CD8-positive, alpha-beta memory T cell (primary cell): Measurements from ENCODE around the gene POPDC2. TPM values are rescaled to one million over a fixed set of nuclear protein-coding genes. Genes with fewer than 3 reads are reported as not detected.
A peak's percentile ranks its signal among the peaks of the same experiment; 100 is the strongest.

Experiments used
- CTCF ChIA-PET: fragments of 350-600 bp; sonication (Branson Sonifier 250); formaldehyde crosslinking; loops from one replicate; lab custom pipeline; 2021; ENCODE audit warnings: antibody characterized with exemption; lab: Charles Lee
- POLR2A ChIA-PET: fragments of 350-600 bp; sonication (Branson Sonifier 250); formaldehyde crosslinking; loops from one replicate; lab custom pipeline; 2021; ENCODE audit warnings: antibody characterized with exemption; lab: Charles Lee
- DNase-seq, 5 donors: peaks; one replicate each; pipeline versions ENCODE4 v3.0.0 to v3.0.0-alpha.2; 2020 to 2022; ENCODE audit warnings: mixed read lengths in 1 of 5
- H3K27ac ChIP-seq: one replicate; pipeline ENCODE4 v1.7.0; 2013; ENCODE audit warnings: low read depth, mild to moderate bottlenecking, low read length, moderate library complexity
- H3K27me3 ChIP-seq: 2 replicates; pipeline ENCODE4 v1.7.0; 2013; ENCODE audit warnings: low read length, mild to moderate bottlenecking; ENCODE audit not compliant: insufficient read depth, poor library complexity, severe bottlenecking
- H3K36me3 ChIP-seq: 2 replicates; pipeline ENCODE4 v1.7.0; 2013; ENCODE audit warnings: mild to moderate bottlenecking, low read length, moderate library complexity; ENCODE audit not compliant: insufficient read depth
- H3K4me1 ChIP-seq: 2 replicates; pipeline ENCODE4 v1.7.0; 2013; ENCODE audit warnings: mild to moderate bottlenecking, low read length, moderate library complexity; ENCODE audit not compliant: insufficient read depth
- H3K4me3 ChIP-seq: 2 replicates; pipeline ENCODE4 v1.7.0; 2013; ENCODE audit warnings: mild to moderate bottlenecking, low read length
- H3K9me3 ChIP-seq: 2 replicates; pipeline ENCODE4 v1.7.0; 2013; ENCODE audit warnings: mild to moderate bottlenecking, low read length
- H3K27ac Mint-ChIP-seq, 8 donors: one replicate each; pipeline ENCODE4 v1.8.0; 2020 to 2021; ENCODE audit warnings: mixed read lengths in 8 of 8, mild to moderate bottlenecking in 6 of 8, inconsistent platforms in 3 of 8, moderate library complexity in 3 of 8
- H3K27me3 Mint-ChIP-seq, 2 donors: one replicate each; pipeline ENCODE4 v1.8.0; 2020 to 2021; ENCODE audit warnings: mixed read lengths in 2 of 2, mild to moderate bottlenecking in 1 of 2, moderate library complexity in 1 of 2
- H3K36me3 Mint-ChIP-seq, 3 donors: one replicate each; pipeline ENCODE4 v1.8.0; 2020 to 2021; ENCODE audit warnings: mixed read lengths in 3 of 3, inconsistent platforms in 1 of 3, mild to moderate bottlenecking in 1 of 3
- H3K4me1 Mint-ChIP-seq, 3 donors: one replicate each; pipeline ENCODE4 v1.8.0; 2020 to 2021; ENCODE audit warnings: mixed read lengths in 3 of 3, inconsistent platforms in 1 of 3, mild to moderate bottlenecking in 1 of 3
- H3K4me3 Mint-ChIP-seq, 7 donors: one replicate each; pipeline ENCODE4 v1.8.0; 2020 to 2021; ENCODE audit warnings: mixed read lengths in 7 of 7, mild to moderate bottlenecking in 6 of 7, moderate library complexity in 4 of 7, inconsistent platforms in 2 of 7
- H3K9me3 Mint-ChIP-seq, 5 donors: one replicate each; pipeline ENCODE4 v1.8.0; 2020 to 2022; ENCODE audit warnings: mixed read lengths in 5 of 5, mild to moderate bottlenecking in 3 of 5, moderate library complexity in 2 of 5, inconsistent platforms in 1 of 5
- polyA plus RNA-seq: library from polyadenylated mRNA; unstranded; fragments of 300-500 nt; fragmentation: Illumina TruSeq; gene quantifications from one replicate; pipeline ENCODE4 v1.2.3, GENCODE V29; 2021
- total RNA-seq, 2 experiments: library from RNA; stranded (reverse); gene quantifications; one replicate each; pipeline ENCODE4 v1.2.3, GENCODE V29; 2021

Gene POPDC2
- total and polyA plus RNA-seq, 3 experiments from 2014 or later, result 2.0 to 3.2 (median 2.2) TPM

GRCh38 chr3:119664850-119665379, 4.5 kb upstream of the POPDC2 start:
- CTCF ChIA-PET, result no interaction called here
- POLR2A ChIA-PET, result no interaction called here
- no peaks in the 10 kb centered on the region for H3K9me3 ChIP-seq
- Mint-ChIP-seq H3K9me3 (no peaks in the 10 kb centered on the region), H3K27me3 (peaks cover 0 to 1% of the 10 kb centered on the region in 2 donors), H3K4me1 (peaks cover 0 to 2% (median 2%) of the 10 kb centered on the region in 3 donors), H3K4me3 (no peak overlapping the region), H3K27ac (peak overlapping the region in 4 of 8 donors; percentile 50 to 60 (median 51)), H3K36me3 (peaks cover 0 to 30% (median 3%) of the 10 kb centered on the region in 3 donors)
- peaks cover 4% of the 10 kb centered on the region for H3K36me3 ChIP-seq
- H3K27ac ChIP-seq, result no peak overlapping the region
- H3K27me3 ChIP-seq, result no peaks in the 10 kb centered on the region
- H3K4me3 ChIP-seq, result no peak overlapping the region
- no peaks in the 10 kb centered on the region for H3K4me1 ChIP-seq
- no peak for DNase-seq

- Histone ChIP-seq H3K4me3 (no peak overlapping the region), H3K27me3 (no peaks in the 10 kb centered on the region), H3K36me3 (peaks cover 4% of the 10 kb centered on the region), H3K4me1 (no peaks in the 10 kb centered on the region), H3K27ac (no peak overlapping the region), H3K9me3 (no peaks in the 10 kb centered on the region)
- H3K36me3 Mint-ChIP-seq, result peaks cover under 1 to 30% (median 4%) of the 10 kb centered on the region in 3 donors
- peaks cover 0 to 1% of the 10 kb centered on the region in 2 donors for H3K27me3 Mint-ChIP-seq
- H3K27ac Mint-ChIP-seq, result peak overlapping the region in 1 of 8 donors; percentile 62
- ChIA-PET CTCF (no interaction called here), POLR2A (no interaction called here)
- peaks cover 0 to 2% (median 0%) of the 10 kb centered on the region in 3 donors for H3K4me1 Mint-ChIP-seq
- no peak for DNase-seq
- H3K9me3 Mint-ChIP-seq, result no peaks in the 10 kb centered on the region
- H3K4me3 Mint-ChIP-seq, result no peak overlapping the region
These were observed 4.0 kb upstream of the POPDC2 start for GRCh38 chr3:119664370-119664769.

GRCh38 chr3:119663885-119664284, 3.5 kb upstream of the POPDC2 start:
- Mint-ChIP-seq H3K4me3 (no peak overlapping the region), H3K4me1 (peaks cover 0 to 2% (median 0%) of the 10 kb centered on the region in 3 donors), H3K9me3 (no peaks in the 10 kb centered on the region), H3K27ac (peak overlapping the region in 4 of 8 donors; percentile 5 to 83 (median 58)), H3K36me3 (peaks cover 0 to 27% (median 5%) of the 10 kb centered on the region in 3 donors), H3K27me3 (peaks cover 0 to 1% of the 10 kb centered on the region in 2 donors)
- H3K27me3 ChIP-seq, result no peaks in the 10 kb centered on the region
- H3K9me3 ChIP-seq, result no peaks in the 10 kb centered on the region
- H3K27ac ChIP-seq, result no peak overlapping the region
- H3K36me3 ChIP-seq, result peaks cover 4% of the 10 kb centered on the region
- H3K4me1 ChIP-seq, result no peaks in the 10 kb centered on the region
- ChIA-PET POLR2A (no interaction called here), CTCF (no interaction called here)
- no peak overlapping the region for H3K4me3 ChIP-seq
- no peak for DNase-seq

GRCh38 chr3:119662604-119663373, 2.4 kb upstream of the POPDC2 start:
- Mint-ChIP-seq H3K4me3 (no peak overlapping the region), H3K4me1 (peaks cover 0 to 2% (median 0%) of the 10 kb centered on the region in 3 donors), H3K36me3 (peaks cover 0 to 25% (median 5%) of the 10 kb centered on the region in 3 donors), H3K27ac (peak overlapping the region in 5 of 8 donors; percentile 29 to 82 (median 61)), H3K27me3 (peaks cover 0 to 1% of the 10 kb centered on the region in 2 donors), H3K9me3 (no peaks in the 10 kb centered on the region)
- Histone ChIP-seq H3K9me3 (no peaks in the 10 kb centered on the region), H3K36me3 (no peaks in the 10 kb centered on the region), H3K4me3 (no peak overlapping the region), H3K4me1 (no peaks in the 10 kb centered on the region), H3K27me3 (no peaks in the 10 kb centered on the region), H3K27ac (no peak overlapping the region)
- ChIA-PET CTCF (no interaction called here), POLR2A (no interaction called here)
- no peak for DNase-seq

- H3K27ac Mint-ChIP-seq, result no peak overlapping the region
- H3K4me1 Mint-ChIP-seq, result no peaks in the 10 kb centered on the region
- ChIA-PET POLR2A (no interaction called here), CTCF (no interaction called here)
- H3K27me3 ChIP-seq, result no peaks in the 10 kb centered on the region
- H3K9me3 Mint-ChIP-seq, result no peaks in the 10 kb centered on the region
- no peaks in the 10 kb centered on the region for H3K4me1 ChIP-seq
- no peak for DNase-seq
- no peaks in the 10 kb centered on the region for H3K9me3 ChIP-seq
- peaks cover 8 to 20% (median 13%) of the 10 kb centered on the region in 3 donors for H3K36me3 Mint-ChIP-seq
- H3K27ac ChIP-seq, result no peak overlapping the region
- H3K4me3 ChIP-seq, result no peak overlapping the region
- H3K4me3 Mint-ChIP-seq, result no peak overlapping the region
- H3K27me3 Mint-ChIP-seq, result peaks cover 0 to 1% of the 10 kb centered on the region in 2 donors
- H3K36me3 ChIP-seq, result no peaks in the 10 kb centered on the region
These were observed 640 bp downstream of the POPDC2 start for GRCh38 chr3:119659606-119660291.

- Mint-ChIP-seq H3K9me3 (no peaks in the 10 kb centered on the region), H3K4me1 (no peaks in the 10 kb centered on the region), H3K4me3 (no peak overlapping the region), H3K27me3 (peaks cover 0 to 1% of the 10 kb centered on the region in 2 donors), H3K36me3 (peaks cover 8 to 21% (median 13%) of the 10 kb centered on the region in 3 donors), H3K27ac (no peak overlapping the region)
- POLR2A ChIA-PET, result interaction anchor here (0.7 kb wide), 1 partner anchor 160 kb away, joined by 8 read pairs; no protein-coding TSS in a partner anchor
- H3K27ac ChIP-seq, result no peak overlapping the region
- CTCF ChIA-PET, result no interaction called here
- H3K36me3 ChIP-seq, result no peaks in the 10 kb centered on the region
- no peaks in the 10 kb centered on the region for H3K27me3 ChIP-seq
- DNase-seq, result no peak
- H3K4me1 ChIP-seq, result no peaks in the 10 kb centered on the region
- H3K9me3 ChIP-seq, result no peaks in the 10 kb centered on the region
- no peak overlapping the region for H3K4me3 ChIP-seq
These were observed 1.4 kb downstream of the POPDC2 start for GRCh38 chr3:119658994-119659393.

GRCh38 chr3:119657887-119658702, 2.3 kb downstream of the POPDC2 start:
- Mint-ChIP-seq H3K4me3 (no peak overlapping the region), H3K27me3 (peaks cover 0 to 1% of the 10 kb centered on the region in 2 donors), H3K36me3 (peaks cover 8 to 21% (median 13%) of the 10 kb centered on the region in 3 donors), H3K27ac (peak overlapping the region in 1 of 8 donors; percentile 14), H3K9me3 (no peaks in the 10 kb centered on the region), H3K4me1 (no peaks in the 10 kb centered on the region)
- no peaks in the 10 kb centered on the region for H3K36me3 ChIP-seq
- no peaks in the 10 kb centered on the region for H3K9me3 ChIP-seq
- no peak overlapping the region for H3K27ac ChIP-seq
- CTCF ChIA-PET, result no interaction called here
- no peak overlapping the region for H3K4me3 ChIP-seq
- H3K27me3 ChIP-seq, result no peaks in the 10 kb centered on the region
- DNase-seq, result no peak
- POLR2A ChIA-PET, result no interaction called here
- H3K4me1 ChIP-seq, result no peaks in the 10 kb centered on the region
